GM19438 (cell line): ENCODE measurements around the gene DSCAML1.
"Not testable (repeated sequence)": the region's sequence is repeated elsewhere in the genome, so short reads cannot be mapped to it uniquely, and the experiment has no call there.

ENCODE experiments used
- ATAC-seq: cut with Tn5 transposase; IDR thresholded peaks from one replicate; pipeline ENCODE4 v1.9.1; 2021; ENCODE audit warnings: low read depth; ENCODE audit not compliant: unreplicated experiment

Gene DSCAML1

DNA sequence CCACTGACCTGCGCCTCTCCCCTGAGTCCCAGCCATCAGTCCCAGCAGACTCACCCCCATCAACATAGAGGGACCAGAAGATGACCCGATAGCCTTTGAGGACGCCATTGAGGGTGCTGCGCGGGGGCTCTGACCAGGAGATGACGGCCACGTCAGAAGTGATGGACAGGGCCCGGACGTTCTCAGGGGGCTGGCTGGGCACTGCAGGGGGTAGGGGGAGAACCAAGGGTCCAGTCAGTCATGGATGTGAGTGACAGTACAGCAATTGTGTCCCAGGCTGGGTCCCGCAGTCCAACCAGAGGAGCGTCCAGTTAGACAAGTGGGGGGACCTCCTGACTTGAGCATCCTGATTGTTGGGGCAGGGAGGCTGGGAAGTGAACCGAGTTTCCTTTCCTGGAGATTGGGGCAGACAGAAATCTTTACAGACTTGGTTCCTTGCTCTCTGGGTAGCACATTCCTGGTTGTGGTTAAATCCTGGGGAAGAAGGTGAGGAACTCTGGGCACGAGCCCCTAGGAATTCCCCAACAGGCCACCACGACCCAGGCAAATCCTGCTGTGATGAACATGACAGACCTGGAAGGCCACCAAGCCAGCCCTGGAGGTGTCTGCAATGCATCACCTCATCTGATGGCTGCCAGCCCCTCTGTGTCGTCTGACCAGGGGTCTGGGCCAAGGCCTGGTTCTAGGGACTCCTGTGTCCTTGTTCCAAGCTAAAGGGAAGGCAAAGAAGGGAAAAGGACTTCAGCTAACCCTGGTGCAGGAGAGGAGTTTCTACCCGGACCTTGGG is 335.4 kb downstream of the DSCAML1 start:
- no peak for ATAC-seq

DNA sequence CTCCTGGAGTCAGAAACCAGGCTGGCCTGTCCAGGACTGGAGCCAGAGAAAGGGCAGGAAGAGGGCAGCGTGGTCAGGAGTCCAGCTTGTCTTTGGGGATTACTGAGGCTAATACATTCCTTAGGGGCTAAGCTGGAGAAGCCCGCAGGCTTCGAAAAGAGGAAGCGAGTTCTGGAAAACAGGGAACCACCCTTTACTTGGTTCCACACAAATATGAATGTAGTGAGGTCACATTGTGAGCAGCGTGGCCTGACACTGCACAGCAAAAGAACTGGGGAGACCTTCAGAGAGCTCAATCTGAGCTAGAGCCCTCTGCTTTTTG is 337.1 kb downstream of the DSCAML1 start:
- ATAC-seq, result no peak

DNA sequence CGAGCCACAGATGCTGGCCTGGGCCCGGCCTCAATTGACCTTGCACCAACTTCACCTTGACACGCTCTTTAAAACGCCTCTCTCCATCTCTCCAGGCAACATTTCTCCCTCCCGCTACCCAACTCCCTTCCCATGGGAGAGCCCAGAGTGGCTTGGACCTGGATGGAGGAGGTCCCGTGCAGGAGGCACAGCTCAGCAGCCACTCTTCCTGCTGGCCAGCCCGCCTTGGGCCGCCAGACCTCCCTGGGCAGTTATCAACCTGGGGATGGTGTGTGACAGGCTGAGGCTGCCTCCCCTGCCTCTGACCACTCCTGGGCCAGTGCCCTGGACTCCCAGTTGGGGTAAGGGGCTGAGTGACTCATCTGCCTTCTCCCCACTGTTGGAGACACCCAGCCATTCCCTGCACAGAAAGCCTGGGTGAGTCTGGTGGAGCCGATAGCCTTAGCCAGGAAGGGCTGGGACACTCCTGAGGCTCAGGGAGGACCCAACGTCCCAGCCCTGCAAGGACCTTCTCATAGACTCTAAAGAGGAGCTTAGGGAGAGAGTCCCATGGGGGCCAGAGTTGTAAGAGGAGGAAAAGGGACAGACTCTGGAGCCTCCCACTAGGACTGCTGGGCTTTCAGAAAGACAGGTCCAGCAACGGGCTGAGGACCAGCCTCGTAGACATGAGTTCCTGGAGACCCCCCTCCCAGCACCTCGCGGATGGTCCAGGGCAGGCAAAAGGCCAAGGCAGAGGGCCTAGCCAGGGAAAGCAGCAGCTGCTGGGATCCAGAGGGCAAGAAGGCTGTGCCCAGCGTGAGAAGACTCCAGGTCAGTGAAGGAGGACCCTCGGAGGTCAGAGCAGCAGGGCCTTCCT is 337.7 kb downstream of the DSCAML1 start:
- ATAC-seq, result no peak

DNA sequence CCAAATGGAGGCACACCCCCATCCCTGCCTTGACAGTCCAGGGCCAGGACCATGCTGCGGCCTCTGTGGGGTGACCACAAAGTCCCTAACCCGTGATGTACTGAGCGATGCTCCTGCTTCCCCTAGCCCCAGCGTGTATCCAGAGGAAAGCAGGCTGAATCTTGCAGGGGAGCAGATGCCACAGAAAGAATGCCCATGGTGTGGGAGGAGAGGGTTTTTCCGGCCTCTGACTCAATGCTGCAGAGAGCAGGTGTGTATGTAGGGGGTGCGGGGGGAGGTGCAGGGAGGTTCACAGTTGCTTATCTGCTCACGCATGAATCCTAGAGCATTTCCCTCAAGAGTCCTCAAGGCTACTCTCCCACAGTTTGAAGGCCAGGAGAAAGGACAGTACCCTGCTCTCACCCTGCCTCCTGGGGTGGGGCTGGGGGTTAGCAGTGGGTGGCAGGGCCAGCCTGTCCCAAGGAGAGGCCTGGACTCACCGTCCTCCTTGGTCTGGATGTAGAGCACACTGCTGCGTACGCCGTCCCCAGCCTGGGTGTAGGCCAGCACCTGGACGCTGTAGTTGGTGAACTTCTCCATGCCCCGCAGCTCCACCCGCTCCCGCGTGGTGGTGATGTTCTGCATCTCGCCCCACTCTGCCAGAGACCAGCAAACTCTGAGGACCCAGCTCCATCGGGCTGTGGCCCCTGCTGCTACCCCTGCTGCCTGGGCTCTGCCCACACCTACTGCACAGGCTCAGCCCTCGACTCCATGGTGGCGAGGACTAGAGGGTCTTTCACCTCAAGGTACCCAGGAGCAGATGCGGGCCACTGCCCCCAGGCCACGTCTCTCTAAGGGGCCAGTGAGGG is 338.5 kb downstream of the DSCAML1 start:
- ATAC-seq, result peak; percentile 20

DNA sequence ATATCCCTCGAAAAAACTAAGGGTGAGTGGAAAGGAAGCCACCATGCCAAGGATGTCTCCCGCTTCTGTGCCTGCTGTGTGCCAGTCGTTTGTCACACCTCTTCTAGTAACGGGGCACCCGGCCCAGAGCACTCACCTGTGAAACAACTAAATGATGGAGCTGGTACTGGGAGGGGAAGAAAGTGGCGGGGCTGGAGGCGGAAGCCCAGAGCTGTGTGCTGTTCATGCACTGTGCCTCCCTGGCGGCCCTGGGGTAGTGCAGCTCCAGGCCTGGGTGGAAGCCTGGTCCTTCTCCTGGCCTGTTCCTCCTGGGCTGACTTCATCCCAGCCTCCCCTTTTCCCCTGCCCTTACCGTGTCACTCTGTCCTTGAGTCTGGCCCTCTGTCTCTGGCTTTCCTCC is 339.2 kb downstream of the DSCAML1 start:
- peak; percentile 67 for ATAC-seq

DNA sequence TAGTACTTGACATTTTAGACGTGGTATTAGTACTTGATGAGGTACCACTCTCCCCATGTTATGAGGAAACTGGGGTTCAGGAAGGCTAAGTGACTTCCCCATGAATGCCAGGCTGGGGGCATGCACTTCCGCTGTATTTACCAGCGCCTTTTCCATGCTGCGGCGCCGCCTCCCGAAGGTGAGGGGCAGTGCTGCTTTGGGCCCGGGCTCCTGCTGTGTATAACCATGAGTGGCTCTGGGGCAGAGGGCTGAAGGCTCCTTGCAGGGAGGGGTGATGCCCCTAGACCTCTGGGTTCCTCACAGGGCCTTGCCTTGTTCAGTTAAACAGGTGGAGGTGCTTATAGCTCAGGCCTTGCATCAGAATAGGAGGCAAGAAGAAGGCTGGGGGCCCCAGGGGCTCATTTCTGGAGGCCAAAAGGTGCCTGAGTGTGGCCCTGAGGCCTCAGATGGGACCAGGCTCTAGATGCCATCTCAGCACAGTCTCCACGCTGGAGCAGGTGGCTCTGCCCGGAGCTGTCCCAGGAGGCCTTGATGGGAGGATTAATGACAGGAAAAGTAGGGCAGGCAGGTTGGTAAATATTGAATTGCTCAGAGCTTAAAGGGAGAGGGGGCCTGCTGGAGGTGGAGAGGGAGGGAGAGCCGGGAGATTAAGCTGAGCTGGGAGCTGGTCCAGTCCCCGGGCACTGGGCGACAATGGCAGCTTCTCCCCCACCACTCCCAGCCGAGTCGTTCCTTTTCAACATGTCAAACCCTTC is 339.8 kb downstream of the DSCAML1 start:
- no peak for ATAC-seq

- not testable (repeated sequence) for ATAC-seq
Observed at GRCh38 chr11:117456721-117457029, 340.3 kb downstream of the DSCAML1 start.

DNA sequence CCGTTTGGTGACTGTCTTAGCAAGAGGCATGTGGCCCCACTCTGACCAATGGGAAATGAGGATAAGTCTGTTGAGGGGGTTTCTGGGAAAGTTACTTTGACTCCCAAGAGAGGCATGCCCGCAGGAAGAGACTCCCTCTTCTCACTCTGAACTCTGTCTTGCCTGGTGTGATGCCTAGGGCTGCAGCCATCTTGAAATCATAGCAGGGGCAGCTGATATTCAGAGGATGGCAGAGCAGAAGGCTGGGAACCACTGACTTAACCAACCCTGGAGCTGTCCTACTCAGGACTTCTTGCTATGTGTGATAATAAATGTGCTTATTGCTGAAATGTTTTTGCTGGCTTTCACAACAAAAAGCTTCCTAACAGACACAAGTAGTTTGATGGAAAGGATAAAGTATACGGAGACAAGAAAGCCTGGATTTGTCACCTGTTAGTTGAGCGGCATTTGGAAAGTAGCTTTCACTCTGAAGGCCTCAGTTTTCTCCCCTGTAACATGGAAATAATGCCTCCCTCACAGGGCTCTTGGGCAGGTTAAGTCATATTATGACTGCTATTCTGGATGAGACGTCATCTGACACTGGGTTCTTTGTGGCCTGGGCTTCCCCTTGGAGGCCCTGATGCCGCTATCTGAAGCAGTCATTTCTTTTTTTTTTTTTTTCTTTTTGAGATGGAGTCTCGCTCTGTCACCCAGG is 340.8 kb downstream of the DSCAML1 start:
- no peak for ATAC-seq

DNA sequence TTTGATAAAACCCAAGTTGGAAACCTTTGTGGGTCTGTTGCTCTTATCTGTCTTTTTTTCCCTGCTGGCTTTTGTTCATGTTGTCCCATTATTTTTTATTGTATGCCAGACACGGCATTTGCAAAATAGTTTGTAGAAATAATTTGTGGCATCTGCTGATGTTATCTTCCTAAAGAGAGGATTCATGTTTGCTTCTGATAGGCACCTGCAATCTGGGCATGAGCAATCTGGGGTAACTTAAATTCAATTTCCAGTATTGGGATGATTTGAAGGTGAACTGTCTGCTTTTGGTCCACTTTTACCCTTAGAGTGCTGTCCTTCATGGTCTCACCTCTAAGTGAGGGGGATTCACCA is 342.5 kb downstream of the DSCAML1 start:
- no peak for ATAC-seq

- ATAC-seq, result no peak
Observed at GRCh38 chr11:117453886-117454563, 343.0 kb downstream of the DSCAML1 start.

DNA sequence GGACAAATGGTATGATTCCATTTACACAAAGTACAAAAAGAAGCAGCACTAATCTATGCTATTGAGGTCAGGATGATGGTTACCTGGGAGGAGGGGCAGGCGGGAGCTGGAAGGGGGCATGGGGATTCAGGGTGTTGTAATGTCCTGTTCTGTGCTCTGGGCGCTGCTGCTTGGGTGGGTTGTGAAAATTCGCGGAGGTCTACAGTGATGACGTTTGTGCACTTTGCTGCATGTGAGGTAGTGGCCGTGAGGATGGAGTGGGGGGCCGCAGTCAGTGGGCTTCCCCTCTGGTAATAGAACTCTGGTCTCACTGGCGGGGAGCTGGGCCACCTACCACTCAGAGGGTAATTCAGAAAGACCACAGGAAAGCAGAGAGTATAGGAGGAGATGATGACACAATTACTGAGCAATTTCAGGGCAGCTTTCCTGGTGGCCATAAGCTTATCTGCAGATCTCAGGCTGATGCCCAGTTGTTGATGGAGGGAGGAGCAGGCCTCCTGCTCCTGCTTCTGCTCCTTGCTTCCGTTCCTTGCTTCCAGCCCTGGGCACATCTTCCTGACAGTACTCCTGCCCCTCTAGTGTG is 347.8 kb downstream of the DSCAML1 start:
- ATAC-seq, result no peak

GRCh38 chr11:117444711-117445658 is 352.0 kb downstream of the DSCAML1 start:
- no peak for ATAC-seq

DNA sequence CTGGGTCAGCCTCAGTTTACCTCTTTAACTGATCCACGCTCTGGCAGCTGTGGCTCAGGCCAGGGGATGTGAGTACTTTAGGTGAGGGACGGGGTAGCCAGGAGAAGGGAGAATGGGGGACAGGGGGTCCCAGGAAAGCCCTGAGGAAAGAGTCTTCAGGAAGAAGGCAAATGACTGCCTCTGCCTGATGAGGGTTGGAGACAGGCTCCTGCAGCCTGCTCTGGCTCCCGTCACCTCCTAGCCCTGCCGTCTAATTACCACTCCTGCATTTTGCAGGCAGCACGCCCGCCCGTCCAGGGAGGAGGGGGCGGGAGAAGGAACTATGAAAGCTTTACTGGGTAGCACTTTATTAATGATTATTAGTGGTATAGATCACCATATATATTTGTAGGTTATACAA is 352.8 kb downstream of the DSCAML1 start:
- ATAC-seq, result no peak

DNA sequence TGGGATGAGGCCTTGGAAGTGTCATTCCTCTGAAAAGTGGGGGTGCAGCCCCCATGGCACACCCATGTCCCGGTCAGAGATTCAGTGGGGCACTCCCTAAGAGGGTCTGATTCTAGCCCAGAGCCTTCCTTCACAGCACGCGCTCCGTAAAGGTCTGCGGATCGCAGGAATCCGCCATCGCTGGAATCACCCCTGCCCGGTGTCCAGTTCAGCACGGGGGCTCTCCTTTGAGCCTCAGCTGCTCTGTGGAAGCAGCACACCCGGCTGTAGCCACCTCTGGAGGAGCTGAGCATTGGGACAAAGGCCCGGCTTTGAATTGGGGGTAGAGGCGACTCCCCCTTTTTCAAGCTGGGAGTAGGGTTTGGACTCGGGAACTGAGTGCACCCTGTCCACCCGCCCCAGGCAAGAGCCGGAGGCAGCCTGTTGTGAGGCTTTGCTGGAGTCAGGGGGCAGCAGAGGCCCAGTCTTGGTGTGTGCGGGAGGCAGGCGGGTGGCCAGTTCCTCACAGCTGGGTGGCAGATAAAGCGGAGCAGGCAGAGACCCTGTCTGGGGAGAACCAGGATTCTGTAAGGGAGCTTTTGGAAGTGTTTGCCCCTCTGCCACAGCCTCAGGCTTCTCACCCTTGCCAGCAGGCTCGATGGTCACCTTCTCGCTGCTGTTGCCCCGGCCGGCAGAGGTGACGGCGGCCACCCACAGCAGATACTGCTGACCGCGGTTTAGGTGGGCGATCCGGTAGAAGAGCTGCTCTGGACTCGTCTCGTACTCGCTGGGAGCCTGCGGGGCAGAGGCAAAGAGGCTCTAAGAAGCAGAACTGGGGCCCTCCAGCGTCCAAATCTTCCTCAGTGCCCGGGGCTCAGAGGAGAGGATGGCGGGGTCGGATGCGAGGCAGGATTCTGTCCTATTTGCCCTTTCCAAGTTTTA is 353.5 kb downstream of the DSCAML1 start:
- ATAC-seq, result no peak

GRCh38 chr11:117442869-117443239 is 354.2 kb downstream of the DSCAML1 start:
- no peak for ATAC-seq

GRCh38 chr11:117442049-117442868 is 354.8 kb downstream of the DSCAML1 start:
- ATAC-seq, result no peak
